GM18868 (cell line): ENCODE data around the gene SH3D21.

ENCODE experiments used
- ATAC-seq: cut with Tn5 transposase; IDR thresholded peaks from one replicate; pipeline ENCODE4 v1.9.1; 2021; ENCODE audit warnings: mild to moderate bottlenecking, moderate library complexity; ENCODE audit not compliant: unreplicated experiment

Gene SH3D21

GRCh38 chr1:36328713-36329112 is 22.5 kb downstream of the SH3D21 start:
- ATAC-seq: no peak

GRCh38 chr1:36329817-36330216 is 23.6 kb downstream of the SH3D21 start:
- no peak for ATAC-seq

GRCh38 chr1:36330940-36331339 is 24.8 kb downstream of the SH3D21 start:
- ATAC-seq: no peak

GRCh38 chr1:36337830-36338229 is 31.7 kb downstream of the SH3D21 start:
- no peak for ATAC-seq

- no peak for ATAC-seq
Measured at GRCh38 chr1:36339215-36339614, 33.0 kb downstream of the SH3D21 start.

- no peak for ATAC-seq
Measured at GRCh38 chr1:36339615-36340014, 33.4 kb downstream of the SH3D21 start.

GRCh38 chr1:36341626-36342320 is 35.6 kb downstream of the SH3D21 start:
- no peak for ATAC-seq

- ATAC-seq: no peak
Measured at GRCh38 chr1:36342426-36343185, 36.4 kb downstream of the SH3D21 start.

GRCh38 chr1:36343651-36344394 is 37.7 kb downstream of the SH3D21 start:
- ATAC-seq: no peak

- no peak for ATAC-seq
Measured at GRCh38 chr1:36344395-36344680, 38.2 kb downstream of the SH3D21 start.

- no peak for ATAC-seq
Measured at GRCh38 chr1:36345353-36345752, 39.2 kb downstream of the SH3D21 start.

- no peak for ATAC-seq
Measured at GRCh38 chr1:36346741-36347370, 40.7 kb downstream of the SH3D21 start.

- ATAC-seq: peak; percentile 75
Measured at GRCh38 chr1:36349241-36349671, 43.1 kb downstream of the SH3D21 start.

- ATAC-seq: no peak
Measured at GRCh38 chr1:36349839-36350238, 43.7 kb downstream of the SH3D21 start.

GRCh38 chr1:36350659-36351226 is 44.6 kb downstream of the SH3D21 start:
- no peak for ATAC-seq

GRCh38 chr1:36351227-36351977 is 45.2 kb downstream of the SH3D21 start:
- ATAC-seq: no peak

- no peak for ATAC-seq
Measured at GRCh38 chr1:36352125-36352909, 46.1 kb downstream of the SH3D21 start.

- no peak for ATAC-seq
Measured at GRCh38 chr1:36352910-36353878, 47.0 kb downstream of the SH3D21 start.
